Stimulated activated memory B cell treated with anti-CD40 and anti-IgM and Interleukin-4, amounts not matched to agents 10 μg/mL and 1 μg/mL and 100 μg/mL, for 72 hours (primary cell): ENCODE results near the gene MDH1.

ENCODE experiments used
- ATAC-seq: fragments of 150-1000 bp; cut with Tn5 transposase; 2 replicates; pipeline ENCODE4 v1.10.0; 2021
- H3K27ac Mint-ChIP-seq: one replicate; pipeline ENCODE4 v1.8.0; 2022; ENCODE audit warnings: mild to moderate bottlenecking, mixed read lengths
- H3K27me3 Mint-ChIP-seq: one replicate; pipeline ENCODE4 v1.8.0; 2022; ENCODE audit warnings: mixed read lengths
- H3K36me3 Mint-ChIP-seq: one replicate; pipeline ENCODE4 v1.8.0; 2022; ENCODE audit warnings: mixed read lengths
- H3K4me1 Mint-ChIP-seq: one replicate; pipeline ENCODE4 v1.8.0; 2022; ENCODE audit warnings: mixed read lengths
- H3K4me3 Mint-ChIP-seq: one replicate; pipeline ENCODE4 v1.8.0; 2022; ENCODE audit warnings: mild to moderate bottlenecking, moderate library complexity, mixed read lengths
- H3K9me3 Mint-ChIP-seq: one replicate; pipeline ENCODE4 v1.8.0; 2022; ENCODE audit warnings: mixed read lengths

MDH1 gene

GRCh38 chr2:63576546-63576945 is 12.2 kb upstream of the MDH1 start:
- Mint-ChIP-seq H3K27me3 (no peaks in the 10 kb centered on the region), H3K36me3 (peaks cover 11% of the 10 kb centered on the region), H3K4me1 (peaks cover 11% of the 10 kb centered on the region), H3K27ac (no peak overlapping the region), H3K9me3 (peaks cover 4% of the 10 kb centered on the region), H3K4me3 (no peak overlapping the region)
- ATAC-seq, result no peak

GRCh38 chr2:63578767-63579166 is 10.0 kb upstream of the MDH1 start:
- Mint-ChIP-seq H3K4me3 (no peak overlapping the region), H3K27me3 (no peaks in the 10 kb centered on the region), H3K27ac (no peak overlapping the region), H3K36me3 (peaks cover 6% of the 10 kb centered on the region), H3K9me3 (peaks cover 4% of the 10 kb centered on the region), H3K4me1 (peaks cover 24% of the 10 kb centered on the region)
- ATAC-seq, result no peak

- Mint-ChIP-seq H3K4me3 (no peak overlapping the region), H3K27ac (peak overlapping the region; percentile 26)
Observed at GRCh38 chr2:63580651-63581297, 8.0 kb upstream of the MDH1 start.

GRCh38 chr2:63581298-63581961 is 7.3 kb upstream of the MDH1 start:
- Mint-ChIP-seq H3K4me3 (no peak overlapping the region), H3K4me1 (peaks cover 27% of the 10 kb centered on the region), H3K9me3 (no peaks in the 10 kb centered on the region), H3K27me3 (no peaks in the 10 kb centered on the region), H3K27ac (peak overlapping the region; percentile 26), H3K36me3 (no peaks in the 10 kb centered on the region)
- no peak for ATAC-seq

More at GRCh38 chr2:63580651-63581297, 8.0 kb upstream of the MDH1 start:
- Mint-ChIP-seq H3K4me1 (peaks cover 24% of the 10 kb centered on the region), H3K36me3 (no peaks in the 10 kb centered on the region), H3K9me3 (no peaks in the 10 kb centered on the region), H3K27me3 (no peaks in the 10 kb centered on the region)
- ATAC-seq, result no peak

GRCh38 chr2:63582873-63583272 is 5.9 kb upstream of the MDH1 start:
- no peak for ATAC-seq
- H3K4me3 Mint-ChIP-seq, result no peak overlapping the region
- H3K36me3 Mint-ChIP-seq, result no peaks in the 10 kb centered on the region
- H3K27ac Mint-ChIP-seq, result no peak overlapping the region
- H3K27me3 Mint-ChIP-seq, result no peaks in the 10 kb centered on the region
- no peaks in the 10 kb centered on the region for H3K9me3 Mint-ChIP-seq
- peaks cover 41% of the 10 kb centered on the region for H3K4me1 Mint-ChIP-seq

GRCh38 chr2:63587814-63588384 is 864 bp upstream of the MDH1 start:
- peaks cover 41% of the 10 kb centered on the region for H3K4me1 Mint-ChIP-seq
- no peaks in the 10 kb centered on the region for H3K27me3 Mint-ChIP-seq
- no peaks in the 10 kb centered on the region for H3K36me3 Mint-ChIP-seq
- peak overlapping the region; percentile 95 for H3K4me3 Mint-ChIP-seq
- no peak for ATAC-seq
- peak overlapping the region; percentile 88 for H3K27ac Mint-ChIP-seq
- no peaks in the 10 kb centered on the region for H3K9me3 Mint-ChIP-seq

- no peaks in the 10 kb centered on the region for H3K27me3 Mint-ChIP-seq
- peaks cover 12% of the 10 kb centered on the region for H3K36me3 Mint-ChIP-seq
Observed at GRCh38 chr2:63589148-63589958, 590 bp downstream of the MDH1 start.

GRCh38 chr2:63590626-63591408 is 2.1 kb downstream of the MDH1 start:
- ATAC-seq, result no peak

More at GRCh38 chr2:63589148-63589958, 590 bp downstream of the MDH1 start:
- Mint-ChIP-seq H3K9me3 (no peaks in the 10 kb centered on the region), H3K4me1 (peaks cover 43% of the 10 kb centered on the region), H3K27ac (peak overlapping the region; percentile 88), H3K4me3 (peak overlapping the region; percentile 95)
- no peak for ATAC-seq

GRCh38 chr2:63591566-63592175 is 2.9 kb downstream of the MDH1 start:
- Mint-ChIP-seq H3K4me1 (peaks cover 43% of the 10 kb centered on the region), H3K27me3 (no peaks in the 10 kb centered on the region), H3K4me3 (no peak overlapping the region), H3K9me3 (no peaks in the 10 kb centered on the region), H3K36me3 (peaks cover 12% of the 10 kb centered on the region), H3K27ac (no peak overlapping the region)
- no peak for ATAC-seq

More at GRCh38 chr2:63590626-63591408, 2.1 kb downstream of the MDH1 start:
- H3K4me3 Mint-ChIP-seq, result no peak overlapping the region
- H3K27ac Mint-ChIP-seq, result peak overlapping the region; percentile 88
- H3K9me3 Mint-ChIP-seq, result no peaks in the 10 kb centered on the region
- peaks cover 12% of the 10 kb centered on the region for H3K36me3 Mint-ChIP-seq
- no peaks in the 10 kb centered on the region for H3K27me3 Mint-ChIP-seq
- peaks cover 43% of the 10 kb centered on the region for H3K4me1 Mint-ChIP-seq

- Mint-ChIP-seq H3K36me3 (peaks cover 12% of the 10 kb centered on the region), H3K27ac (no peak overlapping the region), H3K4me1 (peaks cover 28% of the 10 kb centered on the region), H3K4me3 (no peak overlapping the region), H3K9me3 (no peaks in the 10 kb centered on the region), H3K27me3 (no peaks in the 10 kb centered on the region)
- no peak for ATAC-seq
Observed at GRCh38 chr2:63594660-63595059, 5.9 kb downstream of the MDH1 start.

- Mint-ChIP-seq H3K4me1 (peaks cover 15% of the 10 kb centered on the region), H3K27ac (no peak overlapping the region), H3K9me3 (no peaks in the 10 kb centered on the region), H3K4me3 (no peak overlapping the region), H3K36me3 (peaks cover 21% of the 10 kb centered on the region), H3K27me3 (no peaks in the 10 kb centered on the region)
- ATAC-seq, result no peak
Observed at GRCh38 chr2:63596401-63596883, 7.7 kb downstream of the MDH1 start.

GRCh38 chr2:63598981-63599380 is 10.2 kb downstream of the MDH1 start:
- no peak for ATAC-seq
- H3K4me3 Mint-ChIP-seq, result no peak overlapping the region
- H3K27me3 Mint-ChIP-seq, result no peaks in the 10 kb centered on the region
- no peak overlapping the region for H3K27ac Mint-ChIP-seq
- H3K36me3 Mint-ChIP-seq, result peaks cover 29% of the 10 kb centered on the region
- H3K9me3 Mint-ChIP-seq, result no peaks in the 10 kb centered on the region
- peaks cover 6% of the 10 kb centered on the region for H3K4me1 Mint-ChIP-seq

GRCh38 chr2:63600881-63601460 is 12.2 kb downstream of the MDH1 start:
- no peaks in the 10 kb centered on the region for H3K27me3 Mint-ChIP-seq
- H3K4me1 Mint-ChIP-seq, result peaks cover 5% of the 10 kb centered on the region
- H3K9me3 Mint-ChIP-seq, result no peaks in the 10 kb centered on the region
- no peak for ATAC-seq
- peaks cover 44% of the 10 kb centered on the region for H3K36me3 Mint-ChIP-seq
- H3K4me3 Mint-ChIP-seq, result no peak overlapping the region
- no peak overlapping the region for H3K27ac Mint-ChIP-seq

- Mint-ChIP-seq H3K4me1 (no peaks in the 10 kb centered on the region), H3K4me3 (no peak overlapping the region), H3K27me3 (no peaks in the 10 kb centered on the region), H3K9me3 (no peaks in the 10 kb centered on the region), H3K27ac (no peak overlapping the region), H3K36me3 (peaks cover 61% of the 10 kb centered on the region)
- no peak for ATAC-seq
Observed at GRCh38 chr2:63604666-63605065, 15.9 kb downstream of the MDH1 start.
